HEK293 (cell line): ENCODE measurements around the gene CD93.

Source experiments
- EGR2 ChIP-seq: fragments of 450-650 bp; formaldehyde crosslinking; IDR thresholded peaks from 2 replicates; pipeline ENCODE4 v1.5.1; 2016; ENCODE audit warnings: low read depth, missing biosample characterization, missing genetic modification characterization
- KLF1 ChIP-seq: fragments of 450-650 bp; formaldehyde crosslinking; IDR thresholded peaks from 2 replicates; pipeline ENCODE4 v1.5.1; 2016; ENCODE audit warnings: missing biosample characterization, missing genetic modification characterization
- PATZ1 ChIP-seq: fragments of 450-650 bp; formaldehyde crosslinking; IDR thresholded peaks from 2 replicates; pipeline ENCODE4 v1.5.1; 2016; ENCODE audit warnings: missing biosample characterization, missing genetic modification characterization
- SP2 ChIP-seq: fragments of 450-650 bp; formaldehyde crosslinking; IDR thresholded peaks from 2 replicates; pipeline ENCODE4 v1.5.1; 2016; ENCODE audit warnings: missing biosample characterization, missing genetic modification characterization
- TRIM28 ChIP-seq: IDR thresholded peaks from 2 replicates; pipeline ENCODE4 v1.6.1; 2011; ENCODE audit warnings: low read length, control low read depth, borderline replicate concordance
- ZBTB17 ChIP-seq: fragments of 450-650 bp; formaldehyde crosslinking; IDR thresholded peaks from 2 replicates; pipeline ENCODE4 v1.5.1; 2016; ENCODE audit warnings: missing biosample characterization, missing genetic modification characterization
- ZBTB26 ChIP-seq: fragments of 450-650 bp; formaldehyde crosslinking; optimal IDR thresholded peaks from 2 replicates; pipeline ENCODE3; 2016; ENCODE audit warnings: missing biosample characterization, mild to moderate bottlenecking, missing genetic modification characterization
- ZBTB6 ChIP-seq: fragments of 450-650 bp; formaldehyde crosslinking; IDR thresholded peaks from 2 replicates; pipeline ENCODE4 v1.5.1; 2017; ENCODE audit warnings: missing biosample characterization, missing genetic modification characterization
- ZBTB8A ChIP-seq: fragments of 450-650 bp; formaldehyde crosslinking; IDR thresholded peaks from 2 replicates; pipeline ENCODE4 v1.5.1; 2016; ENCODE audit warnings: missing biosample characterization, missing genetic modification characterization
- ZFHX2 ChIP-seq: fragments of 450-650 bp; formaldehyde crosslinking; conservative IDR thresholded peaks from 2 replicates; pipeline ENCODE4 v1.5.1; 2016; ENCODE audit warnings: missing biosample characterization, missing genetic modification characterization
- ZNF10 ChIP-seq: fragments of 450-650 bp; formaldehyde crosslinking; IDR thresholded peaks from 2 replicates; pipeline ENCODE4 v1.5.1; 2017; ENCODE audit warnings: missing biosample characterization, missing genetic modification characterization
- ZNF114 ChIP-seq: fragments of 450-650 bp; formaldehyde crosslinking; IDR thresholded peaks from 2 replicates; pipeline ENCODE4 v1.5.0; 2017; ENCODE audit warnings: missing biosample characterization, missing genetic modification characterization
- ZNF132 ChIP-seq: fragments of 450-650 bp; formaldehyde crosslinking; IDR thresholded peaks from 2 replicates; pipeline ENCODE4 v1.5.1; 2017; ENCODE audit warnings: missing biosample characterization, missing genetic modification characterization, borderline replicate concordance
- ZNF140 ChIP-seq: fragments of 450-650 bp; formaldehyde crosslinking; IDR thresholded peaks from 2 replicates; pipeline ENCODE4 v1.5.1; 2016; ENCODE audit warnings: missing biosample characterization, missing genetic modification characterization
- ZNF148 ChIP-seq: fragments of 450-650 bp; formaldehyde crosslinking; IDR thresholded peaks from 2 replicates; pipeline ENCODE4 v1.5.0; 2017; ENCODE audit warnings: missing biosample characterization, missing genetic modification characterization, borderline replicate concordance
- ZNF202 ChIP-seq: fragments of 450-650 bp; formaldehyde crosslinking; IDR thresholded peaks from 2 replicates; pipeline ENCODE4 v1.5.1; 2016; ENCODE audit warnings: missing biosample characterization, missing genetic modification characterization, borderline replicate concordance
- ZNF214 ChIP-seq: fragments of 450-650 bp; formaldehyde crosslinking; IDR thresholded peaks from 2 replicates; pipeline ENCODE4 v1.5.1; 2017; ENCODE audit warnings: missing biosample characterization, mild to moderate bottlenecking, missing genetic modification characterization, borderline replicate concordance
- ZNF221 ChIP-seq: fragments of 450-650 bp; formaldehyde crosslinking; IDR thresholded peaks from 2 replicates; pipeline ENCODE4 v1.5.1; 2017; ENCODE audit warnings: missing biosample characterization, missing genetic modification characterization, borderline replicate concordance
- ZNF274 ChIP-seq, 2 experiments: fragments of 200-500 bp in 1 of 2; fragments of 450-650 bp in 1 of 2; sonication (Bioruptor generic) in 1 of 2; formaldehyde crosslinking in 1 of 2; IDR thresholded peaks; 2 replicates each; pipeline versions ENCODE4 v1.5.1 to v1.6.1; 2014 to 2016; ENCODE audit warnings: borderline replicate concordance in 1 of 2, inconsistent platforms in 1 of 2, low read length in 1 of 2, missing biosample characterization in 1 of 2, missing genetic modification characterization in 1 of 2
- ZNF366 ChIP-seq: fragments of 450-650 bp; formaldehyde crosslinking; conservative IDR thresholded peaks from 2 replicates; pipeline ENCODE4 v1.5.1; 2016; ENCODE audit warnings: missing biosample characterization, missing genetic modification characterization
- ZNF394 ChIP-seq: fragments of 450-650 bp; formaldehyde crosslinking; IDR thresholded peaks from 2 replicates; pipeline ENCODE4 v1.5.1; 2016; ENCODE audit warnings: missing biosample characterization, missing genetic modification characterization, mild to moderate bottlenecking, moderate library complexity, borderline replicate concordance
- ZNF449 ChIP-seq: fragments of 450-650 bp; formaldehyde crosslinking; IDR thresholded peaks from 2 replicates; pipeline ENCODE4 v1.5.1; 2017; ENCODE audit warnings: missing biosample characterization, mild to moderate bottlenecking, missing genetic modification characterization, moderate library complexity
- ZNF629 ChIP-seq: fragments of 450-650 bp; formaldehyde crosslinking; IDR thresholded peaks from 2 replicates; pipeline ENCODE4 v1.5.1; 2017; ENCODE audit warnings: missing biosample characterization, missing genetic modification characterization
- ZNF76 ChIP-seq: fragments of 450-650 bp; formaldehyde crosslinking; IDR thresholded peaks from 2 replicates; pipeline ENCODE4; 2016; ENCODE audit warnings: low read depth, missing biosample characterization, missing genetic modification characterization, borderline replicate concordance
- ZNF792 ChIP-seq: fragments of 450-650 bp; formaldehyde crosslinking; IDR thresholded peaks from 2 replicates; pipeline ENCODE4 v1.5.1; 2016; ENCODE audit warnings: missing biosample characterization, missing genetic modification characterization
- ZNF830 ChIP-seq: fragments of 450-650 bp; IDR thresholded peaks from 2 replicates; pipeline ENCODE4 v1.5.0; 2018; ENCODE audit warnings: missing biosample characterization, missing genetic modification characterization, low read depth, mild to moderate bottlenecking, moderate library complexity
- ZSCAN5A ChIP-seq: fragments of 450-650 bp; formaldehyde crosslinking; IDR thresholded peaks from 2 replicates; pipeline ENCODE4 v1.5.1; 2016; ENCODE audit warnings: missing biosample characterization, missing genetic modification characterization

The CD93 gene

GRCh38 chr20:23049201-23050075 lies 36.7 kb downstream of the CD93 start, which contains the start of gene THBD (continued):
- TF ChIP-seq ZBTB26 (tag by site-specific recombination) = peak; percentile 87
- TF ChIP-seq ZFHX2 (tag by site-specific recombination) = peak; percentile 53; the same call in 1 of the 2 replicates
- peak; percentile 32; the same call in 1 of the 2 replicates for TF ChIP-seq ZBTB17
- TF ChIP-seq TRIM28 = no peak
- no peak for TF ChIP-seq ZNF10
- TF ChIP-seq ZBTB8A = peak; percentile 55
- no peak for TF ChIP-seq ZNF214 (tag by site-specific recombination)
- TF ChIP-seq ZBTB6 (tag by site-specific recombination) = no peak
- TF ChIP-seq SP2 (tag by site-specific recombination) = peak; percentile 95
- peak; percentile 86 for TF ChIP-seq ZNF76
- no peak for TF ChIP-seq ZNF140
- no peak for TF ChIP-seq ZNF202
- peak; percentile 42; the same call in 1 of the 2 replicates for TF ChIP-seq KLF1 (tag by site-specific recombination)
- no peak for TF ChIP-seq ZNF394 (tag by site-specific recombination)
- TF ChIP-seq PATZ1 (tag by site-specific recombination) = no peak
- TF ChIP-seq ZSCAN5A (tag by site-specific recombination) = no peak
- peak; percentile 57 for TF ChIP-seq EGR2 (tag by site-specific recombination)
- TF ChIP-seq ZNF148 (tag by site-specific recombination) = no peak
- TF ChIP-seq ZNF830 (tag by site-specific recombination) = no peak
- TF ChIP-seq ZNF114 (tag by site-specific recombination) = no peak
- TF ChIP-seq ZNF221 (tag by site-specific recombination) = no peak
- no peak; the same call in 1 of the 2 replicates for TF ChIP-seq ZNF629 (tag by site-specific recombination)
- no peak for TF ChIP-seq ZNF792 (tag by site-specific recombination)
- no peak for TF ChIP-seq ZNF274 (IDR thresholded peaks at IDR 0.05; ENCODE audit: low read length)
- TF ChIP-seq ZNF274 (tag by site-specific recombination; IDR thresholded peaks at IDR 0.05; ENCODE audit: borderline replicate concordance) = no peak
- 0 out of 2 replicates have a peak, but pooled peaks have one; percentile 24 for TF ChIP-seq ZNF366 (tag by site-specific recombination)
- TF ChIP-seq ZNF449 = no peak
- no peak for TF ChIP-seq ZNF132 (tag by site-specific recombination)
